GM19455 (cell line): Measurements from ENCODE around the gene CRYBA2.

Experiments
- ATAC-seq: cut with Tn5 transposase; IDR thresholded peaks from one replicate; pipeline ENCODE4 v1.9.1; 2021; ENCODE audit not compliant: unreplicated experiment

Gene CRYBA2

DNA sequence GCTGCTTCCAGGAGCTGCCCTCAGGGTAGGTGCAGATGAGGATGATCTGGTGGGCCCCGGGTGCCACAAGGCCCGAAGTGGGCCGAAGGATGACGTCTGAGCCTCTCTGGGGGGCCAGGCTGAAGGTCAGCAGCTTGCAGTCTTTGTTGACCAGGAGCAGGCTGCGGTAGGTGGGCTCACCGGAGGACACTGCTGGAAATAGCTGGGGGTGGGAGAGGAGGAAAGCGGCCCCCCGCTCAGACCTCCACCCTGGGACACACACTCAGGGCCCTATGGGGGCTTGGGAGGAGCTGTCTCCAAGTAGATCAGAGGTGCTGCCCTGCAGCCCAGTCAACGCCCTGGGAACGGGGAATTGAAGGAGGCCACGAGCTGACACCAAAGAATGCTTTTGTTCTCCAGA lies 30.8 kb upstream of the CRYBA2 start:
- ATAC-seq, result no peak

DNA sequence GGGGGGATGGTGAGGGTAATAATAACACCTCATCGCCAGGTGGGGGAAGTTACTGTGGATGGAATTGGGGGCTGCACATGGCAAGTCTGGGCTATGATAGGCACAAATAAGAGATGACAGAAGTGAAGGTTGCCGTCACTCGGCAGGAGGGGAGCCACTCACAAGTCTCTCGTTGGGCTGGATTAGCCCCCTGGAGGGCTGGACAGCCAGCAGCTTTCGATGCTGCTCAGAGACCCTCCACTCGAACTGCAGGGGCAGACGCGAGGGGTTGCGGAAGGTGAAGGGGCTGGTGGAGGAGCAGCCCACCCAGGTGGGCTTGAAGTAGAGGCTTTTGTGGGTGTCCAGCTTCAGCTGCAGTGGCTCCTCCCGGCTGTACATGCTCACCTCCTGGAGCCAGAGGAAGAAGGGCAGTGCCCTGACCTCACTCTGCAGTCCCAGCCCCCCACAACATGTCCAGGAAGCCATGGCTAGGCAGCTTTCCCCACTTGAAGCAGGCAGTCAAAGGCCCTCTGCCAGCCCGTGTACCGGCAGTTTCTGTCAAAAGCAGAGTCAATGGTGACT lies 29.9 kb upstream of the CRYBA2 start:
- ATAC-seq, result no peak

DNA sequence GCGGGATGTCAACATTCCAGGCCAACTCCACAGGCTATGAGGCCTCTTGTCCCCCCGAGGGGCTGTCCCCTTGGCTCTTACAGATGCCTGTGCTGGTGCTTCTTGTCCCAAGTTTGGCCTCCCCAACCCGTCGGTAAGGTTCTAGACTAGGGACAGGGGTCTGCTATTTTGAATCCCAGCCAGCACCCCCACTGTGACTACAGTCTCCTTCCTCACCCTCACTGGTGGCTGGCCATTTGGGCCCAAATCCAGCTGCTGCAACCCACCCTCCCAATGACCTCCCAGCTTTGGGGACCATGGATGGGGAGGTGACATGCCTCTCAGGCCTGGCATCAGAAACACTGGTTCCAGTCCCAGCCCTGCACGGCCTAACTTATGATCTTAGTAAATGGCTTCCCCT lies 29.4 kb upstream of the CRYBA2 start:
- ATAC-seq, result no peak

DNA sequence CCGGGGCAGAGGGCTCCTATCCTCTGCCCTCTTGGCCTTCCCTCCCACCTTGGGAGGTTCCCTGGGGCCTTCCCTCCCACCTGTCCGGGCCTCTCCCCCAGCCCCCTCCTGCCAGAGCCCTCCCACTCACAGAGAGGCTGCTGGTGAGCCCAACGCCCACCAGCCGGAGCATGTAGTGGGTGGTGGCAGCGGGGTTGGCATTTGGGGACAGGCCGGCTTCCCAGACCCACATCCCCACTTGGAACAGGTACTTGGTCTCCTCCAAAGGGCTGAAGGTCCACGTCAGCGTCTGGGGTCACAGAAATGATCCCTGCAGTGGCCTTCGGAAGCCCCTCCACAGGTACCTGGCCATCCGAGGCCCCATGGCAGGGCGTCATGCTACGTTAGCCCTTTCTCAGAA lies 28.8 kb upstream of the CRYBA2 start:
- ATAC-seq, result no peak

DNA sequence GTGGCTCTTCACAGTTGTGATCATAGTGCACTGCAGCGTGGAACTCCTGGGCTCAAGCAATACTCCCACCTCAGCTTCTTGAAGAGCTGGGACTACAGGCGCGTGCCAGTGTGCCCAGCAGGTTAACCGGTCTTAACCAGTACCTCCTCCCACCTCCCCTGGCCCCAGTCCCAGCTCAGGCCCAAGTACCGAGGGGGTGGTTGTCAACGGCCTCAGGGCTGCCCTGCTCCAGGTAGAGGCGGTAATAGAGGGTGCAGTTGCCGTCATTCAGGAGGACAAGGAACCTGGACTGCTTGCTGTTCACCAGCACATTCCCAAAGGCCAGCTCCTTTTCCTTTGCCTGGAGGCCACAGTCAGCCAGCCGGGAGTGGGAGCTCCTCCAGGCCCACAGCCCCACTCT lies 28.4 kb upstream of the CRYBA2 start:
- ATAC-seq, result no peak

DNA sequence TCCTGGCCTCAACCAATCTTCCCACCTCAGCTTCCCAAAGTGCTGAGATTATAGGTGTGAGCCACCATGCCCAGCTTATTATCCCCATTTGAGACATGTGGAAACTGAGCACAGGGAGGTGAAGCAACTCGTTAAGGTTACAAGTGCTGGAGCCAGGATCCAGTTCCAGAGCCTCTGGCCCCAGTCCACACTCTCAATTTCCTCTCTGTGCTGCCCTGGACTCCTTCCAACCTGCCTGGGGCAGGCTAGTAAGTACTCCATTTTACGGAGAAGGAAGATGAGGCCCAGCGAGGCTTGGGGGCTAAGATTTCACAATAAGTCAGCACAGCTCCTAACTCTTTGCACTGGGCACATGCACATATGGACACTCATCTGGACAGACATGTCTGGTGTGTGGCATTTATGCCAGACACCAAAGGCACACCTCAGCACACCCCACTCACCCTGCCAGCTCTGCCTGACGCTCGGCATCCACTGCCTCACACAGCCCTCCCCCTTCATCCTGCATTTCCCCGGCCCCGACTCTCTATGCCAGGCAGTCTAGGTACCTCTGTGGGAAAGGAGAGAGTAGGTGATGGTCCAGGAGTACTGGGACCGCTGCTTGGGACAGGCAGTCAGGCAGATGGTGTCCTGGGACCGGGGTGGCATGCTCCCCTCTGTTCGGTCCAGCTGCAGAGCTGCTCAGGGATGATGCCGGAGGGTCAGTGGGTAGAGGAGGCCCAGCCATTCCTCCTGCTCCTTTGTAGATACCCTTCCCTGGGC lies 27.6 kb upstream of the CRYBA2 start:
- no peak for ATAC-seq

DNA sequence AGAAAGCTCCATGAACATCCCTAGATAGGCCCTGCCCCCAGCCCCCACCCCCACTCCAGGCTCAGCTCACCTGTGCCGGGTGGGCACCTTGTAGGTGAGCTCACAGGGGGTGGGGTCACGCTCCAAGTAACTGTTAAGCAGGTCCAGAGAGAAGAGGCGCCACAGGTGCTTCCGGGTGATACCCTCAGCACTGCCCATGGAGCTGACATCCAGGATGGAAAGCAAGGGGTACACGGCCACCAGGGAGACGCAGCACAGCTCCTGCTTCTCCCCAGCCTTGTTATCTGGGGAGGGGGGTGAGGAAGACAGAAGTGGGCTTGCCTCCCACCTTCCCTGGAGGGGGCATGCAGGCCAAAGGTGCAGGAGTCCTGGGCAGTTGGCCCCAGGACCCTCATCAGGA lies 26.2 kb upstream of the CRYBA2 start:
- no peak for ATAC-seq

DNA sequence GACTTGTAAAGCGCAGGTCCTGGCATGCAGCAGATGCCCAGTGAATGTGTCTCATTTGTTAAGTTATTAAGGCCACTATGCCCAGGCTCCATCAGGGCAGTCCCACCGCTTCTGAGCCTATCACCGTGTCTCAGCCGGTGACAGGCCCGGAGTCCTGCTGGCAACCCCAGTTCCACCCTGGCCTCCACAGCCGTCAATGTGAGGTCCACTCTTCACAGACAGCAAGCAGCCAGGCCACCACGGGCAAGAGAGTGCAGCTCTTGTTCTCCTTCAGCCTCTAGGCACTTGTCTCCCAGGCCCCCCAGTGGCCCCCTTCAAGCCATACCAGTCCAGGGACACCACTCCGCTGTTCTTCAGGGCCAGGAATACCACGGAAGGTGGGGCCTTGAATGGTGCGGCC lies 25.5 kb upstream of the CRYBA2 start:
- ATAC-seq, result no peak

DNA sequence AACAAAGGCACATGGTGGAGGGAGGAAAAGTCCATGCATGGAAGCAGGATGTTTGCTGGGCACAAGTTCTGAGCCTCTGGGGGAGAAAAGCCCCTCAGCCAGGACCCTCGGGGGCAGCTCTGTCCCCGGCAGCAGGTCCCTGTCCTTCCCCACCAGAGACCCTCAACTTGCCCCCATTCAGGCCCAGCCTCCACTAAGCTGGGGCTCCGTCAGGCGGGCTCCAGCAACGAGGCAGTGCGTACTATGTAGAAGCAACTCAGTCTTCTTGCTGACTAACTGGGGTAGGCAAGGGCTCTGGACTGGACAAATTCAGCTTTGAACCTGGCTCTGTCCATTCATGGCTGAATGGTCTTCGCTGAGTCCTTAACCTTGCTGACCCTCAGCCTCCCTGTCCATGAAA lies 25.1 kb upstream of the CRYBA2 start:
- ATAC-seq, result no peak

DNA sequence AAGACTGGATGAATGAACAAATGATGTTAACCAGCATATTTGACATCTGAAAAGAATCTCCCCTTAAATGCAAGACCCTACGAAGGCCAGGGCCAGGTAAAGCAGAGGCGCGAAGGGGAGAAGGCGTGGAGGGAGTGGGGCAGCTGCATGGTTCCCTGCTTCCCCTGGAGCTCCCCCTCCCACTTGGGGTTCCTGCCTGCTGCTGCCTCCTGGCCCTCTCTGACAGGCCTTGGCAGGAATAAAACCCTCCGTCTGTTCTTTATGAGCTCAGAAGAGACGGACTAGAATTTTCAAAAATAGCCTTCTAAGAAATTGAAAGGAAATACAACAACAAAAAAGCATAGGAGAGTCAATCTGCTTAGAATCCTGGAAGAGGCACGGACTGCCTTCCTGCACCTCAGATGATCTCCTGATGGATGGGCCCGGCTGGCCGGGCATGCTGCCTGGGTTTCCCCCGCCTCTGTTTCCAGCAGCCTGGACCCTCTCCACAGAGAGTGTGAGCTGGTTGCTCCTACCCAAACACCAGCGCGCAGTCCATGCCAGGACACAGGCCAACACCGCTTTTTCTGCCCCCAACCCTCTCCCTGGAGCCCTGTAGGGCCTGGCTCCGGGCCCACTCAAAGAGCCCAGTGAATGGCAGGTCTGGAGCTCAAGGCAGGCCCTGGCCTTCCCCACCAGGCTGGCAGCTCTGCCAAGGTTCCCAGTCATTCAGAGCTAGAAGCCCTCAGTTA lies 24.1 kb upstream of the CRYBA2 start:
- ATAC-seq, result no peak

DNA sequence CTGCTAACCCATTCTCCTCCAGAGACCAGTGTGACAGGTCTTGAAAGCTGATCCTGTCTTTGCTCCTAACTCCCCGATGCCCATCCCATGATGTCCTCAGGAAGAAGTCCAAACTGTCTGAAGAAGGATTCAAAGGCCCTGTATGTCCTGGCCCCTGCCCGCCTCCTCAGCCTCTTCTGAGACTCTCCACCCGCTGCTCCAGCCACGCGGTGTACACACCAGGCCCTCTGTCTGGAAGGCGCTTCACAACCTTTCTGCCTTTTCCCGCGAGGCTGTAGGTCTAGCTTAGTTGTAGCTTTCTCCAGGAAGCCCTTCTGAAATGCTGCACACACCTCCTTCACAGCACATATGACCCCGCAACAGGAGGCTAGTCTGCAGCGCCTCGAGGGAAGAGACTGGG lies 23.5 kb upstream of the CRYBA2 start:
- no peak for ATAC-seq

DNA sequence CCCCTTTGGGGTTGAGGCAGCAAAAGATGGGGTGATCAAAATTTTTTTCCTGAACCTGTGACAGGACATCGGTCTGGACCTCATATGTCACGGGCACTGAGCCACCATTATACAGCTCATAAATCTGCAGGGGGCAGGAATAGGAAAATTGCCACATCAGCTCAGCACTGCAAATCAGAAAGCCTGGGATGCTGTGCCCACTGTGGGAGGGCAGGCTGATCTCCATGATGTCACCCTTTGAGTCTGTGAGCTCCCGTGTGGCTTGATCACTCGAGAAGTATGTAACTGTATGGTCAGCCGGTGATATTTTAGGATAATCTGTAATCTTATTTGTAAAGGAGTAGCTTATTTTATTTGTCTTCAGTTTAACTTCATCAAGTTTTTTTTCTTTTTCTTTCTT lies 17.7 kb upstream of the CRYBA2 start:
- no peak for ATAC-seq

DNA sequence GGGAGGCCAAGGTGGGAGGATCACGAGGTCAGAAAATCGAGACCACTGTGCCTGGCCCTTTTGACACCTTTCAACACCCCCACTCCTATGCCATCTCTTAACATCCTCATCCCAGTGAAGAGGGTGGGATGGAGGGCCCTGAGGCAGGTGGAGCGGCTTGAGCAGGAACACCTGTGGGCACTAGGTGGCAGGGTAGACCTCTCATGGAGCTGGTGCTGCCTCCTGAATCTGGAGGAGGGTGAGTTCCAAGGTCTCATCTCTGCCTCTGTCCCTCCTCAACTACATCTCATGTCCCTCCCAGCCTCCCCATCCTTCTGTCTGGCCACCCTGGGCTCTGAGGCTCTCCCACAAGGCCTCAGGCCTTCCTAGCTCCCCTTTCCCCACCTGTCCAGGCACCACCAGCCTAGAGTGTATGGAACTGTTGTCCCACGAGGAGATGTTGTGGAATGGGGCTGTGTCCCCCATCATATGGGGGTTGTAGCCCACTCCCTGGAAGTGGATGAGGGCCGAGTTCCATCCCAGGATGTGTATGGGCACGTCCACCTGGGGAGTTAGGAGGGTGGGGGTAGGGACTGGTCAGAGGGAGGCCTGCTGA lies 17.0 kb upstream of the CRYBA2 start:
- no peak for ATAC-seq

DNA sequence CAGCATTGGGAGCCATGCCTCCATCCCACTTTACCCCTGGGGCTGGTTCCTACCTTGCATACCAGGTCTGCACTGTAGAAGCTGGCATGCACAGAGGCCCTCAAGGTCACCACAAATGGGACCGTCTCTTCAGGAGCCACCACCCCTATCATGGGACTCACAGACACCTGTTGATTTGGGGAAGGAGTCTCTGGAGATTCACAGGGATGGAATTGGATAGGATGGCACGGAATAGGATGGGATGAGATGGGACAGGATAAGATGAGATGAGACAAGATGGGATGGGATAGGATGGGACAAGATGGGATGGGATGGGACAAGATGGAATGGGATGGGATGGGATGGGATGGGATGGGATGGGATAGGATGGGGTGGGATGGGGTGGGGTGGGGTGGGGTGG lies 16.1 kb upstream of the CRYBA2 start:
- no peak for ATAC-seq

DNA sequence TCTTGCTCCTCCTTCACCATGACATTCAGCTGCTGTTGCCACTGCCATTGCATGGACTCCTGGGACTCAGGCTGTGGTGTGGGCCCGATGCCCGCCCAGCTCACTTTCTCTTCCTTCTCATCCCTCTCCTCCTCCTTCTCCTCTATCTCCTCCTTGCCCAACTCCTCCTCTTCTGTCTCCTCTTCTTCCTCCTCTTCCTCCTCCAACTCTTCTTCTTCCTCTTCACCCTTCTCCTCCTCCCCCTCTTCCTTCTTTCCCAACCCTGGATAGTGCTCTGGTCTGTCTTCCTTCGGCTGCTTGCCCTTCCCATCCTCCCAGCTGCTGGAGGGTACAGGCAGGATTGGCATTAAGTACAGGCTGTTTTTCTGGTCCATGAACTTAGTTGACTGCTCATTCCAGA lies 10.8 kb upstream of the CRYBA2 start:
- no peak for ATAC-seq

DNA sequence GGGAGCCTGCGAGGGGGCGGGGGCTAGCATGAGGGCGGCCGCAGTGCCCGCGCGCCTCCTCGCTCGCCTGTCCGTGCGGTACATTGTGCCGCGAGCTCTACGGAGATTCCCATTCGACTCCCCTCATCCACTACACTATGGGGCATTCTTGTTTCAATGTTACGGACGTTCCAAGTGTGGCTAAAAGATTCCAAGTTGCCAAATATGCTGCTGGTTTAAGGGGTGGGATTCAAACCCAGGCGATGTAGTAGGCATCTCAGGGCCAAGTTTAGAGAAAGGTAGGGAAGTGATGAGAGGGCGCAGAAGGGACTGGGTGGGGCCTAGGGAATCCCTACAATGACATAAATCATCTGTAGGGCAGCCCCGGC lies 10.0 kb upstream of the CRYBA2 start:
- ATAC-seq, result no peak

DNA sequence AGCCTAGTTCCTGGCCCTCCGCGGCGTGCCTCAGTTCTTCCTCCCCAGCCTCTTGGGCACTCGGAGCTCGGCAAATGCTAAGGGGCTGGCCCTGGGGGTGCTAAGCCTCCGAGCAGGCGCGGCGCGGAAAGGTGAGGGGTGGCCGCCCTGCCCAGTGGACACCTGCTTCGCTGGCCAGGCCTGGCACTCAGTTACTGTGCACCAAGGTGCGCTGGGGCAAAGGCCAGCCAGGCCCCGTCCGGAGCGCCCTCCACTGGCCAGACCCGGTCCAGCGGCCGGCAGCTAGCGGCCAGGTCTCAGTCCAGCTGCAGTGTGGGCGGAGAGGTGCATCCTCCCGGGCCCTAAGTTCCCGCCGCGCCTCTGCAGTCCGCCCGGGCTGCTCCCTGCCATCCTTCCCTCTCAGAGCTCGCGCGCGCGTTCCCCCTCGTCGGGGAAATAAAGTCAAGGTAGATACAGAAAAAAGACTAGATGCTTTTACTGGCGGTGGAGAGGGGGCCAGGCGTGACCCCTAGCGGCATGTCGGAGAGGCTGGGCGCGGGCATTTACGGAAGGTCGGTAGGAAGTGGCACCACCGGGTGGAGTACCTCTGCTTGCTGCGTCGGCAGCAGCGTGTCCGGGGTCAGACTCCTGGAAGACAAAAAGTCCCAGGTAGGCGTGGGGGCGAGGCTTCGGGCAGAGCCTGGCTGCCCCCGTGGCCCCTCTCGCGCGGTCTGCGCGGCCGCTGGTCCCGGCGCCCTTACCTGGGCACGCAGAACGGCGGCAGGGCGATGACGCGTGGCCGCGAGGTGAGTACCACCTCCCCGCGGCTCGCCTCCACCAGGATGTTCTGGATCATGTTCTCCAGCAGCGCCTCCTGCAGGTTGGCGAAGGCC lies 9.4 kb upstream of the CRYBA2 start:
- no peak for ATAC-seq

DNA sequence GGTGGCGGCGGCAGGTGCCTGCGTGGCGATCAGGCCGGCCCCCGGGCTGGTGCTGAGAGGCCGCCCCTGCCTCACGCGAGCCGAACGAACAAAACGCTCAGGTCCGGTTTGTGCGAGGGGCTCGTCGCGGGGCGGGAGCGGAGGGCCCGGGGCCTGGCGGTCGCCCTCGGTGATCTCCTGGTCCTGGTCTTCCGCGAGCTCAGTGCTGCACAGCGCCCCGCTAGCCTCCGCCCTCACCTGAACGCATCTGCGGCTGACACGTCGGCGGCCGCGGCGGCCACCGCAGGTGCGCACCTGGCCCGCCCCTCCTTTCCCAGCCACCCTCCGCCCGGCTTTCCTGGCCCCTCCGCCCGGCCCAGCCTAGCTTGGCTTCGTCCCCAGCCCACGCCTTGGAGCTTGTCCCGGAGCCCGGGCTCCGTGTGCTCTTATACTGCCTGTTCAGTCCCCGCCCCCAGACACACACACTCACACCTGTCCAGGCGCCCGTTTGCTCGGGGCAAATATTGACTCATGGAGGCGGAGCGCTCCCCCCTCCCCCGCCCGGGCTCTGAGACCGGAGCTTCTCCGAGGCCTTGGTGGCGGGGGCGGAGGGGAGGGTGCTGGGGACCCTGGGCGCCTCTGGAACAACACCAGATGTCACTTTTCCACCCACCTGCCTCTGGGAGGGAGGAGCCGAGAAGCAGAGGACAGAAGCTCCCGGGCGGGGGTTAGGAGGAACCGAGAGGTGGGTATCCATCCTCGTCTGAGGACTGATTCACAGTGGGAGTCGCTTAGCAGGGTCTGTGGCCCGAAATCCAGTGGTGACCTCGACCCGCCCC lies 8.6 kb upstream of the CRYBA2 start:
- ATAC-seq, result no peak

DNA sequence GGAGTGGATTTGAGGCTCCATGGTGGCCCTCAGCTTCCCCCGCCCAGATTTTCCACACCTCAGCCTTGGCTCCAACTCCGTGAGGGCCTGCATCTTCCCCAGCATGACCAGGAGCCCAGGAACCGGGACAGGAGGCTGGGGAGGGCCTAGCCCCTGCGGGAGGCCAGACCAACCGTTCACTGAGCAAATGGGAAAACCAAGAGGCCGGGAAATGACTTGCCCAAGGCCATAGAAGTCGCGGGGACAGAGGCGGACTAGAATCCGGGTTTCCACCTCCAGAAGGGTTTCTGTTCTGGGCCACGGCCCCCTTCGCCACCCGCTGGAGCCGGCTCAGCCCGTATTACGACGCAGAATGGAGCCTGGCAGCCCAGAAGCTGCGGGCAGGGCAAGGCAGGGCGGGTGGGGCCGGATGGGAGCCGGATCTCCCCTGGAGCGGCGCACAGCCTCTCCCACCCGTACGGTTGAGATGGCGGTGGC lies 7.9 kb upstream of the CRYBA2 start:
- ATAC-seq, result no peak

DNA sequence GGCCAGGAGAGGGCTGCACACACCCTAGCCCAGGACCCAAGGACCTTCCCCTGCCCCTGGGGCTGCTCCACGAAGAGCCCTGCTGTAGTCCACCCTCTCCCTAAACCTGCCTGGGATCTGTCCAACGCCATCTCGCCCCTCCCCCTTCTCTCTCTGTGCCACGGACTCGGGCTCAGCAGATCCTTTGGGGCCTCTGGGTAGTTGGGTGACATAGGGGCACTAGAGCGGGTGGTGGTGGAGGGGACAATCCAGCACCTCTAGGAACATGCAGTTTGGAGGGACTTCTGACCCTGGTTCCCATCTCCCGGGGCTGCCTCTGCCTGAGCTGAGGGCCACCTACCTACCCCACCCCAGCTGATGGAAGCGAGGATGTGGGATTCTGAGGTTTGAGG lies 7.3 kb upstream of the CRYBA2 start:
- ATAC-seq, result no peak
